ENCODE measurements around the gene PRDM5.

GRCh38 chr4:120667102-120667501, 255.4 kb downstream of the PRDM5 start:
- TF ChIP-seq TAF1 (IDR thresholded peaks at IDR 0.05; ENCODE audit: low read depth), result no peak
- TF ChIP-seq REST (IDR thresholded peaks at IDR 0.05; ENCODE audit: low read depth), result no peak
- no peak for TF ChIP-seq RAD21 (IDR thresholded peaks at IDR 0.05; ENCODE audit: low read depth)
- no peak for TF ChIP-seq CREB1 (IDR thresholded peaks at IDR 0.05; ENCODE audit: low read depth)
- no peak for TF ChIP-seq YY1 (IDR thresholded peaks at IDR 0.05; ENCODE audit: low read depth)
- no peak for TF ChIP-seq NFIC (IDR thresholded peaks at IDR 0.05)
- no peak for TF ChIP-seq USF1 (IDR thresholded peaks at IDR 0.05)
- no peak for TF ChIP-seq MAX (IDR thresholded peaks at IDR 0.05)
- TF ChIP-seq TEAD4 (IDR thresholded peaks at IDR 0.05), result no peak
- TF ChIP-seq CEBPB (IDR thresholded peaks at IDR 0.05), result no peak
- TF ChIP-seq EP300 (IDR thresholded peaks at IDR 0.05; ENCODE audit: borderline replicate concordance), result no peak
- no peak for TF ChIP-seq ZBTB7A (IDR thresholded peaks at IDR 0.05; ENCODE audit: low read depth)
- no peak for TF ChIP-seq FOXM1 (IDR thresholded peaks at IDR 0.05; ENCODE audit: borderline replicate concordance, low read depth)
